ENCODE data around the gene ADD2. TPM values are rescaled to one million over a fixed set of nuclear protein-coding genes. Genes with fewer than 3 reads are reported as not detected.

ADD2 gene
- total and polyA plus RNA-seq, 3 donors from 2014 or later: 5.1 to 6.1 (median 5.8) TPM

- H3K4me3 ChIP-seq: no peak overlapping the region
- H3K36me3 ChIP-seq (ENCODE audit: low read depth, missing control alignments): no peaks in the 10 kb centered on the region
- peak; percentile 42 for DNase-seq
- H3K4me1 ChIP-seq: peaks cover 5% of the 10 kb centered on the region
- no peaks in the 10 kb centered on the region for H3K9me3 ChIP-seq
- no peaks in the 10 kb centered on the region for H3K27me3 ChIP-seq
- intact Hi-C loops (cut with DNase I; ENCODE audit: low total_unique reads): no loop called here
- H3K27ac ChIP-seq: no peak overlapping the region
- 36 to 60% methylated on average over 7 of the region's 7 CpGs for WGBS, 2 donors
- TF ChIP-seq POLR2A (IDR thresholded peaks at IDR 0.05) (no peak), CTCF (IDR thresholded peaks at IDR 0.05) (peak in 1 of 3 experiments; percentile 14)
Observed at GRCh38 chr2:70785137-70785911, 17.3 kb upstream of the ADD2 start.

DNA sequence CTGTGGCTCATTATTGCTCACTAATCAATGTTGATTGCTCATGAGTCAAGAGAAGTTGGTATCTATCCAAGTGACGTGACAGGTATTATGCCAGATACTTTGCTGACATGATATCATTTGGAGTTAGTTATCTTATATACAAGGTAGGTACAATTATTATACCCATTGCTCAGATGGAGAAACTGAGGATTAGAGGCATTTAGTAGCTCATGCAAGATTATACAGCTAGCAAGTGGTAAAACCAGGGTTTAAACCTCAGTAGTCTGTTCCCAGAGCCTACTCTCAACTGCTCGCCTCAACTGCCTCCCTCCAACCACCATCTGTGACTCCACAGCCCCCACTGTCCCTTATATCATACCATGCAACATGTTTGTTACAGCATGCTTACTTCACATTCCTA lies 16.3 kb upstream of the ADD2 start:
- H3K27me3 ChIP-seq: no peaks in the 10 kb centered on the region
- no peak overlapping the region for H3K27ac ChIP-seq
- H3K9me3 ChIP-seq: no peaks in the 10 kb centered on the region
- H3K4me1 ChIP-seq: no peaks in the 10 kb centered on the region
- TF ChIP-seq CTCF (IDR thresholded peaks at IDR 0.05): no peak
- no peak for TF ChIP-seq POLR2A (IDR thresholded peaks at IDR 0.05)
- H3K4me3 ChIP-seq: no peak overlapping the region
- no peak for DNase-seq
- no peaks in the 10 kb centered on the region for H3K36me3 ChIP-seq (ENCODE audit: low read depth, missing control alignments)
- 97 to 98% methylated on average over 2 of the region's 2 CpGs for WGBS, 2 donors
- intact Hi-C loops (cut with DNase I; ENCODE audit: low total_unique reads): no loop called here

- no peak for TF ChIP-seq CTCF (IDR thresholded peaks at IDR 0.05)
- no peak overlapping the region for H3K4me3 ChIP-seq
- no peaks in the 10 kb centered on the region for H3K36me3 ChIP-seq (ENCODE audit: low read depth, missing control alignments)
- H3K27me3 ChIP-seq: no peaks in the 10 kb centered on the region
- H3K9me3 ChIP-seq: no peaks in the 10 kb centered on the region
- no peaks in the 10 kb centered on the region for H3K4me1 ChIP-seq
- DNase-seq: no peak
- 79 to 81% methylated on average over 8 of the region's 8 CpGs for WGBS, 2 donors
- intact Hi-C loops (cut with DNase I; ENCODE audit: low total_unique reads): no loop called here
- H3K27ac ChIP-seq: no peak overlapping the region
Observed at GRCh38 chr2:70779911-70780545, 12.0 kb upstream of the ADD2 start.

- H3K27ac ChIP-seq: no peak overlapping the region
- H3K4me1 ChIP-seq: no peaks in the 10 kb centered on the region
- H3K9me3 ChIP-seq: no peaks in the 10 kb centered on the region
- no peaks in the 10 kb centered on the region for H3K36me3 ChIP-seq (ENCODE audit: low read depth, missing control alignments)
- TF ChIP-seq CTCF (IDR thresholded peaks at IDR 0.05): no peak
- no peak for TF ChIP-seq POLR2A (IDR thresholded peaks at IDR 0.05)
- H3K4me3 ChIP-seq: no peak overlapping the region
- intact Hi-C loops (cut with DNase I; ENCODE audit: low total_unique reads): no loop called here
- no peak for DNase-seq
- 71 to 78% methylated on average over 3 of the region's 3 CpGs for WGBS, 2 donors
- no peaks in the 10 kb centered on the region for H3K27me3 ChIP-seq
Observed at GRCh38 chr2:70779491-70779890, 11.5 kb upstream of the ADD2 start.
